GM10266 (cell line): ENCODE measurements around the gene RNF157.

Source experiments
- DNase-seq: peaks from one replicate; pipeline ENCODE4 v3.0.0; 2012; ENCODE audit errors: extremely low spot score
- TF ChIP-seq, protein P1 (sequence below): IDR thresholded peaks from 2 replicates; pipeline ENCODE4 v1.5.1; 2012; ENCODE audit warnings: mild to moderate bottlenecking, low read depth; ENCODE audit not compliant: control insufficient read depth, insufficient read depth; ENCODE audit errors: missing control alignments

RNF157 gene

DNA sequence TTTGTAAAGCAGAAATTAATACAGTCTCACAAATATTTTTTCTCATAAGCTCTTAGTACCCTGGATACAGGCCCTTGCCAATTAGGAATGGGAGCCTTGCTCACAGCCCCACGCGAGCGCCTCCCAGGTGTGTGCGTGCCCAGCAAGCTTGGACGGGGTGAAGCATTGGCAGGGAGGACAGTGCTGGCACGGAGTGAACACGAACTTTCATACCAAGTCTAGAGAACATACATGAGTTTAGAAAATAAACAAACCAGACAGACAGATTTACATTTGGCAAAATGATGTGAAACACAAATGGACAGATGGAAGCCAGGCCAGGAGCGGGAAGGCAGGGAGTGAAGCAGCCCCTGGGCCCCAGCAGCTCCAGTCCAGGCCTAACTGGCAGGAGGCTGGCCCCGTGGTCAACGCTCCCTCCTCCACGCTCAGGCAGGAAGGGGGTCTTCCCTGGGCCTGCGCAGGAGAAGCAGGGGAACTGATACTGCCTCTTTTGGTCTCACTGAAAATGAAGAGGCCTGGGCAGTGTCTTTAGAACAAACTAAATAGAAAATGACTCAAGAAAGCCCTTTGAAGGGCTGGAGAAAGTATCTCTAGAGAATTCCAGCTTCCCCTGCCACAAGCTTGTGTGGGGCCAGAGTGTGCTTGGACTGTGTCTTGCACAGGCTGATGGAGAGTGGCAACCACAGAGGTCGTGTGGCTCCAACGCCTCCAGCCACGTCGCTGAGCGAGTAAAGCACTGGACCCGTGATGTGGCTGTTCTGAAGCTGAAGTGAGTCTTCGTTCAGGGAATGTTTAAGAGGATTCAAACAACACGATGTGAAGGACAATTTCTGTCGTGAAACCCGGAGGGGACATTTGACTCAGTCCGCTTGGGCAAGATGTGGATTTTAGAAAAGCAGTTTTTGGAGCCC lies 89.3 kb downstream of the RNF157 start:
- TF ChIP-seq, protein P1, sequence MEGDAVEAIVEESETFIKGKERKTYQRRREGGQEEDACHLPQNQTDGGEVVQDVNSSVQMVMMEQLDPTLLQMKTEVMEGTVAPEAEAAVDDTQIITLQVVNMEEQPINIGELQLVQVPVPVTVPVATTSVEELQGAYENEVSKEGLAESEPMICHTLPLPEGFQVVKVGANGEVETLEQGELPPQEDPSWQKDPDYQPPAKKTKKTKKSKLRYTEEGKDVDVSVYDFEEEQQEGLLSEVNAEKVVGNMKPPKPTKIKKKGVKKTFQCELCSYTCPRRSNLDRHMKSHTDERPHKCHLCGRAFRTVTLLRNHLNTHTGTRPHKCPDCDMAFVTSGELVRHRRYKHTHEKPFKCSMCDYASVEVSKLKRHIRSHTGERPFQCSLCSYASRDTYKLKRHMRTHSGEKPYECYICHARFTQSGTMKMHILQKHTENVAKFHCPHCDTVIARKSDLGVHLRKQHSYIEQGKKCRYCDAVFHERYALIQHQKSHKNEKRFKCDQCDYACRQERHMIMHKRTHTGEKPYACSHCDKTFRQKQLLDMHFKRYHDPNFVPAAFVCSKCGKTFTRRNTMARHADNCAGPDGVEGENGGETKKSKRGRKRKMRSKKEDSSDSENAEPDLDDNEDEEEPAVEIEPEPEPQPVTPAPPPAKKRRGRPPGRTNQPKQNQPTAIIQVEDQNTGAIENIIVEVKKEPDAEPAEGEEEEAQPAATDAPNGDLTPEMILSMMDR = no peak
- DNase-seq = no peak

DNA sequence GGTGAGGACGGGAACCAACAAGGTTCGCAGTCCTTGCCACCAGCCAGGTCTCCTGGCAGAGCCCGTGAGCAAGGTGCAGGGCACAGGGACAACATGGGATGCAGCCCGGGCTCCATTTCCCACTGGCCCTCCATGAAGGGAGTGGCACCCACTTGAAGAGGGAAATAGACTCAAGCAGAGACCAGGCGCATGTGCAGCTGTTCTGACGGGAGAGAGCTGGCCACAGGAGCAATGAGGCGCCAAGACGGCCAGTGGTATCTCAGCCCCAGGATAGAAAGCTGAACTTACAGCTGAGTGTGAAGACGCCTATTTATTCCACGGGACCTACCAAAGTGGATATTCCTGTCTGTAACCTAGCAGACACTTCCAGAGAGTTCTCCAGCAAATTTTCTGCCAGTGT lies 91.1 kb downstream of the RNF157 start:
- DNase-seq = no peak
- TF ChIP-seq, protein P1 = no peak

DNA sequence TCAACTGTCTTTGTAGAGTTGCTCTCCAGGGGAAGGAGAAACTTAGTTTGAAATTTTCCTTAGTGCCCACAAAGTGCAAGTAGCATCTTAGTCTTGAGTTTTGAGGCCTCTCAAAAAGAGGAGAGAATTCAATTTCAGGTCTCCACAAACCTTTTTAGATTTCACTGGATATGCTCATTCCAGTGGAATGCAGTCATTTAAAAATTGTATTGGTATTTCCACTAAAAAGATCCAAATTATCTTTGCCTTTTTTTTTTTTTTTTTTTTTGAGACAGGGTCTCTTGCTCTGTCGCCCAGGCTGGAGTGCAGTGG lies 92.3 kb downstream of the RNF157 start:
- no peak for DNase-seq
- TF ChIP-seq, protein P1 = no peak

DNA sequence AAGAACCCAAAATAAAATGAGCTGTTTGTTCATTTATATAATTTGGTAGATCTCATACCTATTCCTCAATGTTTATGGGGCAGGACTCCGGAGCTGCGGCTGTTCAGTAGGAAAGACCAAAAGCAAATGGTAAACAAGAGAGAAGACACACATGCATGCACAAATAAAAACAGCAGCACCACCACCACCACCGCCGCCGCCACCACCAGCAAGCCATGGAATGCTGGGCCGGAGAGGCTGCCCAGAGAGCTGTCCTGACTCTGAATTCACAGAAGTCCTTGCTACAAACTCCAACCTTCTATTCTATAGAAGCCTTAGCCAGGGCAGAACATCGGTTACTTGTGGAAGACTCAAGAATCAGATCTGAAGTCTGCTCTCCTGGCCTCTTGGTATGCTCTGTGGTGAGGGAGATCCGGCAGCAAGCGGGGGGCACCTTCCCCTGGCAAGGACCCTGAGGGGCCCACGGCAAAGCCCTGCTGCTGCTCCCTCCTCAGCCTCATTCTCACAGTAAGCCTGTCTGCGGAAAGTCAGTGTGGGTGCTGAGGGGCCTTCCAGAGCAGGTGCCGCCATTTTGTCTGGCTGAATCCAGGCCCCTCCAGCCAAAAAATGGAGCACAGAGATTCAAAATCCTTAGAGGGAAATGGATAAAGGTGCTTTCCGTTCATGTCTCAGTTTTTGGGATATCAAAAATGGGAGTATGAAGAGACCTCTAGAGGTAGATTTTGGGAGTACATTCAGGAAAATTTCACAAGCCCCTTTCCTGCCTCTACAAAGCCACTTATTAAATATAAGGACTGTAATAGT lies 92.9 kb downstream of the RNF157 start:
- no peak for DNase-seq
- TF ChIP-seq, protein P1 = no peak

DNA sequence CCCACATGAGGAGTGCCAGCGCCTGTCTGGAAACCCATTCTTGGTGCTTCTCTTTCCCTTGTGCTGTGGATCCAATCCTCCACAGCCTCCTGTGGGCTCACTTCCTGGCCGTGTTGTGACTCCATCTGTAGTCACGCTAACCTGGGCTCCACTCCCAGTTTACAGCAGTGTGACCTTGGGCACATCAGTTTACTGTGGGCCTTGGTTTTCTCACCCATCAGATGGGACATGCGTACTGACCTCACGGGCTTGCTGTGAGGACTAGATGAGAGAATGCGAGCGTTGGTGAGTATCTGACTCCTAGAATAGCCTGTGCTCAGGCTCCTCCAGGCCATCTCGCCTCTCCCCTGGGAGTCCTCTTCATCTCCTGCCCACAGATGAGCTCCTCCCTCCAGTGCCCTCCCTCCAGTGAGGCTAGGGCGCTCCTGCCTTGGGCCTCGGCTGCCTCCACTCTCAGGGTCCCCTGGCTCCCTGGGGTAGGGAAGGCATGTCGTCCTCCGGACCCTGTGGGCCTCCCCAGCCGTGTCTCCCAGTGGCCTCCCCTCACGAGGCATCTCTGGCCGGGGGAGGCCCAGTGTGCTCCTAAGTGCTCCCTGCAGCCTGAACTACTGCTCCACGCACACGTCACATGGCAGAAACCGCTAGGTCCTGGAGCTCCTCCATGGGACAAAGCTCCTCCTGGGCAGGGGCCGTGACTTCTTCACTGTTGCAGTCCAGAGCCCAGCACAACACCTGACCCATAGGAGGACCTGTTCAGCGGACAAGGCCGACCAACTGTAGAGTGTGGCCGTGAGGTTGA lies 94.0 kb downstream of the RNF157 start:
- TF ChIP-seq, protein P1 = no peak
- no peak for DNase-seq

DNA sequence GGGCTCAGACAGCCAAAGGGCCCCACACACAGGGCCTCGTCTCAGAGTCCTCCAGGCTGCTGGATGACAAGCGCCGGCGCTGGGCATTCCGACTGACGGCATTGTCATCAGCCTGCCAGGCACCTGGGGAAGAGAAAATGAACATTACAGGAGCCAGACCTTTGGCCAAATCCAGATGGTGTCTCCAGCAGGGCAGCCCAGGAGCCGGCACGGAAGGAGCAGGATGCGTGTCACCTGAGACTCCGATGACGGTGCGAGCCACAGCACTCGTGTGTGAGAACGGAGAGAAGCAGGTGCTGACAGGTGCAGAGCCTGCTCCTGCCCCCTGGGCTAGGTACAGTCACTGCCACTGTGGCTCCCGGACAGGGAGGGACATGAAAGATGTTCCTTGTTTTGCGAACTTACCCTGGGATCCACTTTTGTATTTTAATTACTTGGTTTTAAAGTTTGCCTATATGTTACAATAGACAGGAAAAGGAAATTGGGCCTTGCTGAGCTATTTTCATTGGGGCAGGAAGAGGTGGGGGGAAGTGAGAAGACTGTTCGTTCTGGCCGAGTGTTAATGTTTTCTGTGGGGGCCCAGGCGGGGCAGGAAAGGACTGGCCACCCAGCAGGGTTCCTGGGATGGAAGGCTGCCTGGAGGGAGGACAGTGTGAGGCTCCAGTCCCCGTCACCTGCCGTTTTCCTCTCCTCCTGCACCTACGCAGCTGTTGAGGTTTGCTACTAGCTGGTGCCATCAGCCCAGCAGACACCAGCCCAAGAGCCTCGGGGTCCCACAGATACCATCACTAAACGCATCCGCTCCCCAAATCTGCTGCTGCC lies 94.9 kb downstream of the RNF157 start:
- TF ChIP-seq, protein P1 = no peak
- peak; percentile 58 for DNase-seq
